Neuron (in vitro differentiated cells): Measurements from ENCODE around the gene PSMB4.
A peak's percentile ranks its signal among the peaks of the same experiment; 100 is the strongest.
"Not testable (repeated sequence)": the region's sequence is repeated elsewhere in the genome, so short reads cannot be mapped to it uniquely, and the experiment has no call there.

Experiments used
- H2AFZ ChIP-seq: one replicate; pipeline ENCODE4 v1.6.1; 2013; ENCODE audit warnings: low read depth, mild to moderate bottlenecking, inconsistent platforms, low read length, moderate library complexity
- H3K27me3 ChIP-seq: one replicate; pipeline ENCODE4 v1.6.1; 2013; ENCODE audit warnings: low read length; ENCODE audit not compliant: insufficient read depth
- H3K36me3 ChIP-seq: one replicate; pipeline ENCODE4 v1.6.1; 2013; ENCODE audit warnings: low read length; ENCODE audit not compliant: insufficient read depth
- H3K4me1 ChIP-seq: one replicate; pipeline ENCODE4 v1.6.1; 2013; ENCODE audit warnings: low read length; ENCODE audit not compliant: insufficient read depth
- H3K4me3 ChIP-seq: 2 replicates; pipeline ENCODE4 v1.5.1; 2013; ENCODE audit warnings: mild to moderate bottlenecking, low read length, moderate library complexity
- H3K9me3 ChIP-seq: one replicate; pipeline ENCODE4 v1.6.1; 2013; ENCODE audit warnings: low read length

Gene PSMB4

DNA sequence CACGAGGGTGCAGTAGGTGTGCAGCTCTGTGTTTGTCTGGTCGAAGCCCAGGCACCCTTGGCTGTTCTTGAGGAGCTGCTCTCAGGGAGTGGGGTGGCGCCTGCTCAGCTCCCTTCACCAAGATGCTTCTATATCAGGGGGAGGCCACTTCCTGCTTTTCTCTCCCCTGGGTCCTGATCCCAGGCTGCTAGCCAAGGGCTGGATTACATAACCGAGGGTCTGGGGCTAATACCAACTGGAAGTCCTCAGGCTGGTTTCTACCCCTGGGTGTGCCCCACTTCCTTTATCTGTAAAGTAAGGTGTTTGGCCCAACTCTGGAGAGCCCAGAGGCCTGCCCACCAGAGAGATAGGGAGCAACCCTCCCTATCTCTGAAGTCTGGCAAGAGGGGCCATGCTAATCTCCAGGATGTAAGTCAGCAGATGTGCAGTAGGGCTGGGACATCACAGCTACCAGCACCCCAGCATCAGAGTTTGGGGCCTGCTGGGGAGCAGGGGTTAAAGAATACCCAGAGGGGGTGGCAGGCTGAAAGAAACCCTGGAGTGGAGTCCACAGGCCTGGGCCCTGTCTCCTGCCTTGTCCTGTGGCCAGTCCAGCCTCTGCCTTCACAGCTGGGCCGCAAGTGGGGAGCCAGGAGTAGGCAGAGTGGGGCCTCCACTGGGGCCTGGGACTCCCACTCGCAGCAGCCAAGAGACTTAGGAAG, 29.0 kb upstream of the PSMB4 start:
- Histone ChIP-seq H3K27me3 (no peaks in the 10 kb centered on the region), H3K4me1 (peaks cover 13% of the 10 kb centered on the region), H3K4me3 (no peak overlapping the region), H3K9me3 (no peaks in the 10 kb centered on the region), H3K36me3 (peaks cover 4% of the 10 kb centered on the region), H2AFZ (no peak overlapping the region)

DNA sequence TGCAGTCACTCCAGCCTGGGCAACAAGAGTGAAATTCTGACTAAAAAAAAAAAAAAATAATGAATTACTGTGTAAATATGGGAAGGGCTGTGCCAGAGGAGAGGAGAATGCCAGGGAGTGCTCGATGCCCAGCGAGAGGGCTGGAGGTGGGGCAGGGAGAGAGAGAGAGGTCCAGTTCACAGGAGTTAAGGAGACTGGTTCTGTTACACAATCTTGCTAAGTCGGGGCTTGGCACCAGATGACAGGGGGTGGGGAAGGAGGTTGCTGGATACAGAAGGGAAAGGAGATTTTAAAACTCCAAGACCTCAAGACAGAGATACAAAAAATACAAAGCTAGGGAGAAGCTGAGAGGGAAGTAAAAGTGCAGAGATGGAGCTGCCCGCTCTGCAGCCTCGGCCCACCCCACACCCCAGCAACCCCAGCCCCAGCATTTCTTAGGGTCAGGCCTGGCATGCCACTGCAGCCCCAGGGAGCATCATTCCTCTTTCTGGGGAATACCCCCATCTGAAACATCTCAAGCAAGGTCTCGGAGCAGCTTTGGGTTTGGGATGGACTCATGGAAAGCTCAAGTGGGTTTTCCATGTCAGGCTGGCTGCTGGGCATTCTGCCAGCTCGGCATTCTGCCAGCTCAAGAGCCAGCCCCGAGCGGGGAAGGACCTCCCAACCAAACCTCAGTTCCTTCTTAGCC, 27.9 kb upstream of the PSMB4 start:
- Histone ChIP-seq H3K4me3 (no peak overlapping the region), H3K36me3 (no peaks in the 10 kb centered on the region), H3K27me3 (no peaks in the 10 kb centered on the region), H3K4me1 (peaks cover 13% of the 10 kb centered on the region), H2AFZ (no peak overlapping the region), H3K9me3 (no peaks in the 10 kb centered on the region)

DNA sequence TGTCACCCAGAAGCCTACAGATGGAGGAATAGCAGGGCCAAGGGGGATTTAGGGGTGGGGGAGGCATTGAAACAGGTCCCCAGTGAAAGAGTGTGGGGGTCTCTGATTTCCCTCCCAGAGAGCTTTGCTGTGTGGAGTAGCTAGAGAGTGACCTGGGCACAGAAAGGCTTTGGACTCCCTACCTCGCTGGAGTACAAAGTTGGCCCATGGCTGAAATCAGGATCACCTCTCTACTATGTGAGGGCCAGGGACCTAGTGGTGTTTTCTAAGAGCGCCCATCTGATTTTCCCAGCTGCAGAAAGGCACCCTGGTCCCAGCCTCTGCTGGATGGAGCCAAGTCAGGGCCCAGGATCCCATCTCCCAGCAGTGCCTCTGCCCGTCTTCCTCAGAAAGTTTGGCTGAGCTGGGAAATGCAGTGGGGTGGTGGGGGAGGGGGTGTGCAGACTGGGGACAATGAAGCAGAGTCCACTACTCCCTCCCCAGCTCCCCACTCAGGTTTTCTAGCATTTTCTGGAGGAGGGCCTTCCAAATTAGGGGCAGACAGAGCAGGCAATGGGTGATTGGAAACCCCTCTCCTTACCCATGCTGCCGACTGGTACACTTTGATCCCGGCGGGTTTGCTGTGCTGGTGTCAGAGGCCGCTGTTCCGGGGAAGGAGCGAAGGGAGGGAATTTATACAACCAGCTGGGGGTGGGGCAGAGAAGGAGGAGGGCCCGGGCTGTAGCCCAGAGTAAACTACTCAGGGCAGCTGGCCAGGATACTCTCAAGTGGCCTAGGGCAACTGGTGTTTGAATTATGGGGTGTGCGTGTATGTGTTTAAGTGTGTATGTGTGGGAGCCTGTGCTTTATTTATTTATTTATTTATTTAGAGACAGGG, 27.1 kb upstream of the PSMB4 start, which contains the start of gene SELENBP1:
Gene SELENBP1 (minus strand): TSS at position 648 of the 877 bp plus-strand sequence. CDS start 64 bp downstream, at position 584.
- Histone ChIP-seq H3K27me3 (no peaks in the 10 kb centered on the region), H3K4me1 (peaks cover 13% of the 10 kb centered on the region), H3K9me3 (no peaks in the 10 kb centered on the region), H2AFZ (peak within 1 kb of the TSS; percentile 70), H3K36me3 (no peaks in the 10 kb centered on the region), H3K4me3 (peak within 1 kb of the TSS; percentile 58)

DNA sequence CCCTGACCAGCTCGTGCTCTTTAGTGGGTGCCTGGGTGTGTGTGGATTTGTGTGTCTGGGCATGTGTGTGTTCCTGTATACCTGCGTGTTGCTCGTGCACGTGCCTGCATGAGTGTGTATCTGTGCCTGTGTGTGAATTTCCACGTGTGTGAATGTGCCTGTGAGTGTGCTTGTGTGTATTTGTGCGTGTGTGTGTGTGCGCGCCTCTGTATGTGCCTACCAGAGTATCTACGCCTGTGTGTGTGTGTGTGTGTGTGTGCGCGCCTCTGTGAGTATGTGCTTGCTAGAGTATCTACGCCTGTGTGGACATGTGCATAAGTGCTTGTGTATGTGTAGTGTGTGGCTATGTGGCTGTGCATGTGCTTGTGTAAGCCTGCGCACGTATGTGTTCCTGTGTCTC, 26.2 kb upstream of the PSMB4 start:
- Histone ChIP-seq H2AFZ (no peak overlapping the region), H3K9me3 (no peaks in the 10 kb centered on the region), H3K4me1 (peaks cover 13% of the 10 kb centered on the region), H3K4me3 (no peak overlapping the region), H3K27me3 (peaks cover 3% of the 10 kb centered on the region), H3K36me3 (no peaks in the 10 kb centered on the region)

DNA sequence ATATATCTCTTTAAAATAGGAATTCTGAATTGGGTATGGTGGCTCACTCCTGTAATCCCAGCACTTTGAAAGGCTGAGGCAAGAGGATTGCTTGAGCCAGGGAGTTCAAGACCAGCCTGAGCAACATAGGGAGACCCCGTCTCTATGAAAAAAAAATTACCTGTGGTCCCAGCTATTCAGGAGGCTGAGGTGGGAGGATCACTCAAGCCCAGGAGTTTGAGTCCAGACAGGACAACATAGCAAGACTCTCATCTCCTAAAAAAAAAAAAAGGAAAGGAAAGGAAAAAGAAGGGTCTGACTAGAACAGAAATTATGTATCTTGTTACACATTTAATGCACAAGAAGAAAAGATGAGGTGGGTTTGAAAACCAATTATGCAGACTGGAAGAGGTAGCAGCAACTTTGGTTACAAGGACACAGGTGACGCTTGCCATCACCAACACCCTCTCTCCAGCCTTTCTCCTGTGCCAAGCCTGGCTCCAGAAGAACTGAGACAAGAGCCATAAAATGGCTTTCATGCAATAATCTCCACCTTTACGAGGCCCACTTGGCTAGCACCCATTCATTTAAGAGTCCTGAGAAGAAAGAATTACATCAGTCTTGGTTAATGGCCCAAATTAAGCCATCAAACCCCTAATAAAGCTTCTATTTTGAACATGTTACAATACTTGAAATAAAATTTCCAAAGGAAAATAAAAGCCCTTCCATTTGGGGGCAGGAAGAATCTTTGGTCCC, 22.1 kb upstream of the PSMB4 start:
- H3K4me3 ChIP-seq = no peak overlapping the region
- H3K27me3 ChIP-seq = peaks cover 10% of the 10 kb centered on the region
- peaks cover 8% of the 10 kb centered on the region for H3K4me1 ChIP-seq
- no peaks in the 10 kb centered on the region for H3K36me3 ChIP-seq
- no peaks in the 10 kb centered on the region for H3K9me3 ChIP-seq
- H2AFZ ChIP-seq = no peak overlapping the region

DNA sequence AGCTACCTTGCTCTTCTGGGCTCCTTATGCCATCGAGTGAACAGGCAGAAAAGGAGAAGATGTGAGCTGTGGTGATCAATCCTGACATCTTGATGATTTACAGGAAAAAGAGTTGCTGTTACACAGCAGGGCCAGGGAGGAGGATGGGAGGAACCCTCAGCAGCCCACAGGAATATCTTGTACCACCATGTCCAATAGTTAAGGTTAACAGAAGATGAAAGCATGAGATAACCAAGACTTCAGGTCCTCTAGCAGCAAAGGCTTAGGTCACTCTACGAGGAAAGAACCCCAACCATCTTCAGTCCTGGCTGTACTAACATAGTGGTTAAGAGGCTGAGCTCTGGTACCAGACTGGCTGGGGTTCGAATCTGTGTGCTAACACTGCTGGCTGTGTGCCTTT, 14.8 kb upstream of the PSMB4 start:
- H3K9me3 ChIP-seq = no peaks in the 10 kb centered on the region
- no peak overlapping the region for H2AFZ ChIP-seq
- H3K4me1 ChIP-seq = no peaks in the 10 kb centered on the region
- H3K36me3 ChIP-seq = no peaks in the 10 kb centered on the region
- H3K27me3 ChIP-seq = peaks cover 7% of the 10 kb centered on the region
- H3K4me3 ChIP-seq = no peak overlapping the region

DNA sequence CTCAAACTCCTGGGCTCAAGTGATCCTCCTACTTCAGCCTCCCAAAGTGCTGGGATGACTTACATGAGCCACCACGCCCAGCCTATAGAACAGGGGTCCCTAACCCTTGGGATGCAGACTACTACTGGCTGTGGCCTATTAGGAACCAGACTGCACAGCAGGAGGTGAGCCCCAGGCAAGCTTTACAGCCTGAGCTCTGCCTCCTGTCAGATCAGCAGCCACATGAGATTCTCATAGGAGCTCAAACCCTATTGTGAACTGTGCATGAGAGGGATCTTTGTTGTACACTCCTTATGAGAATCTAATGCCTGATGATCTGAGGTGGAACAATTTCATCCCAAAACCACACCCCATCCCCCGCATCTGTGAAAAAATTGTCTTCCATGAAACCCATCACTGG, 13.4 kb upstream of the PSMB4 start:
- no peak overlapping the region for H2AFZ ChIP-seq
- no peak overlapping the region for H3K4me3 ChIP-seq
- no peaks in the 10 kb centered on the region for H3K36me3 ChIP-seq
- H3K27me3 ChIP-seq = peaks cover 6% of the 10 kb centered on the region
- no peaks in the 10 kb centered on the region for H3K9me3 ChIP-seq
- no peaks in the 10 kb centered on the region for H3K4me1 ChIP-seq

DNA sequence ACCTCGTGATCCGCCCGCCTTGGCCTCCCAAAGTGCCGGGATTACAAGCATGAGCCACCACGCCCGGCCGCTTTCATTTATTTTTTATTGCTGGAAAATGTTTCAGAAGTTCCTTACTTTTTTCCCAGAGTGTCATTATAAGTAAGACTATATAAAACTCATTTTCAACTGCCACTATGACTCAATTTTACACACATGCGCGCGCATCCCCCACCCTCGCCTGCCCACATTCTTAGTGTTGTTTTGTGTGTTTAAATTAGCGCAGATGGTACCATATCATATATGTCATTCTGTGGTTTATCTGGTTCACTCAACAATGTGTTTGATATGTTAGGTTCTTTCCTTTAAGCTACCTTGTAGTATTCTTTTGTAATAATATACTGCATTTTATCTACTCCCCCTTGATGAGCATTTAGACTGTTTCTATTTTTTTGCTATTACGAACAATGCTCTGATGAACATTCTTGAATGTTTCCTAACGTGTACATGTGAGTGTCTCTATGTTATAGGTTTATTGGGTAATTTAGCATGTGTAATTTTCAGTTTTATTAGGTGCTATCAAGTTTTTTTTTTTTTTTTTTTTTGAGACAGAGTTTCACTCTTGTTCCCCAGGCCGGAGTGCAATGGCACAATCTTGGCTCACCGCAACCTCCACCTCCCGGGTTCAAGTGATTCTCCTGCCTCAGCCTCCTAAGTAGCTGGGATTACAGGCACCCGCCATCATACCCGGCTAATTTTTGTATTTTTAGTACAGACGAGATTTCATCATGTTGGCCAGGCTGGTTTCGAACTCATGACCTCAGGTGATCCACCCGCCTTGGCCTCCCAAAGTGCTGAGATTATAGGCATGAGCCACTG, 8.9 kb upstream of the PSMB4 start:
- H3K9me3 ChIP-seq, H3K4me3 ChIP-seq, H3K27me3 ChIP-seq, H3K4me1 ChIP-seq, H3K36me3 ChIP-seq, H2AFZ ChIP-seq: not testable (repeated sequence)

DNA sequence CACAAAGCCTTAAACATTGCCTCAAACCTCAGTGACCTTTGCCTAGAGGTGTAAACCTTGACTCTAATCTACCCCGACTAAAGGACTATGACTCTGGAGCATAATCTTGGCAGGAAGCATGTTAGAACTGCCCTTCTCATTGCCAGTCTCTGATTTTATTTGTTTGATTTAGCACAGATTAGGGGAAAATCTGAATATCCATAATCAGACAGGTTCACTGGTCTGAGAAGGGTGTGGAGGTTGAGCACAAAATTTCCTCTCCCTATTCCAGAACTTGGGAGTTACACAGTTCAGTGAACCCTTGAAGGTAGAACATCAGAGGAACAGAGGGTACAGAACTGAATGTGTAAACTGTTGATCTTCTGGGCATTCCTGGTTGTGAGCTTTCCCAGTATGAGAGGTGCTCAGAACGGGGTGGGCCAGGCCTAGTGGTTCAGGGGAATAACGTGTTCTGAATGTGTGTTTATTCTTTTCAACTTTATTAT, 8.3 kb upstream of the PSMB4 start:
- Histone ChIP-seq H3K4me3 (no peak overlapping the region), H3K36me3 (no peaks in the 10 kb centered on the region), H3K27me3 (no peaks in the 10 kb centered on the region), H3K4me1 (no peaks in the 10 kb centered on the region), H2AFZ (no peak overlapping the region), H3K9me3 (no peaks in the 10 kb centered on the region)

DNA sequence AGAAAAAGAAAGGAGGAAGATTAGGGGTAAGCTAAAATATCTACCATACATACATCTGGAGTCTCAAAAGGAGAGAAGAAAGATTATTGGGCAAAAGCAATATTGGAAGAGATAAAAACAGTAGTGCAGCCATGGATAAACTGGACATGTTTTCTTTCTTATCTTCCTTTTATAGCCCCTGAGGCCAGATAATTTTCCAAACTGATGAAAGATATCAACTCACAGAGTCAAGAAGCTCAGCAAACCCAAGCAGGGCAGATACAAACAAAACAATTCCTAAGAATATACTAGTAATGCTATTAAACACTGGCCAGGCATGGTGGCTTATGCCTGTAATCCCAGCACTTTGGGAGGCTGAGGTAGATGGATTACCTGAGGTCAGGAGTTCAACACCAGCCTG, 5.8 kb upstream of the PSMB4 start:
- no peak overlapping the region for H2AFZ ChIP-seq
- H3K4me1 ChIP-seq = no peaks in the 10 kb centered on the region
- no peaks in the 10 kb centered on the region for H3K36me3 ChIP-seq
- no peak overlapping the region for H3K4me3 ChIP-seq
- no peaks in the 10 kb centered on the region for H3K9me3 ChIP-seq
- H3K27me3 ChIP-seq = no peaks in the 10 kb centered on the region

DNA sequence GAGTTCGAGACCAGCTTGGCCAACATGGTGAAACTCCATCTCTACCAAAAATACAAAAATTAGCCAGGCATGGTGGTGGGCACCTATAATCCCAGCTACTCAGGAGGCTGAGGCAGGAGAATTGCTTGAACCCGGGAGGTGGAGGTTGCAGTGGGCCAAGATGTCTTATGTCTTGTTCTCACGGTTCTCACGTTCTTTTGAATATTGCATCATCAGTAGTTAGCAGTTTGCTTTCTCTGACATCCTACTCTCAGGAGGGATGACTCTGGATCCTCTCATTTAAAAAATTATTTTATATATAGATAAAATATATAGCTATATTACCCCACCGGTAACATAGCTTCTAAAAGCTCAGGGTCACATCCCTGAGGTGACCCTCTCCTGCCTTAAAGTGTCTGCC, 3.1 kb upstream of the PSMB4 start:
- H3K4me3 ChIP-seq, H3K36me3 ChIP-seq, H3K9me3 ChIP-seq, H2AFZ ChIP-seq, H3K27me3 ChIP-seq: not testable (repeated sequence)
- peaks cover 13% of the 10 kb centered on the region for H3K4me1 ChIP-seq
